Esophagus muscularis mucosa (tissue), 4 donors: Measurements from ENCODE around the gene CCDC3. TPM values are rescaled to one million over a fixed set of nuclear protein-coding genes. Genes with fewer than 3 reads are reported as not detected.

ENCODE experiments used
- DNase-seq: peaks from one replicate; pipeline ENCODE4 v3.0.0-alpha.2; 2017; ENCODE audit errors: extremely low spot score
- H3K27ac ChIP-seq, 4 donors: fragments of 200-600 bp; sonication (generic); replicated peaks in 1 of 4; 1 replicate in 3 of 4; 2 replicates in 1 of 4; pipeline ENCODE4 v1.5.1; 2016 to 2019; ENCODE audit warnings: mild to moderate bottlenecking in 1 of 4
- H3K27me3 ChIP-seq, 4 donors: fragments of 200-600 bp; sonication (generic); one replicate each; pipeline versions ENCODE4 v1.5.1 to v1.6.0; 2016 to 2019
- H3K36me3 ChIP-seq, 4 donors: fragments of 200-600 bp; sonication (generic); one replicate each; pipeline ENCODE4 v1.5.1; 2016 to 2019
- H3K4me1 ChIP-seq, 4 donors: fragments of 200-600 bp; sonication (generic); one replicate each; pipeline ENCODE4 v1.5.1; 2016 to 2019
- H3K4me3 ChIP-seq, 4 donors: fragments of 200-600 bp; sonication (generic); 1 replicate in 2 of 4; 2 replicates in 2 of 4; pipeline ENCODE4 v1.5.1; 2016 to 2019; ENCODE audit warnings: mild to moderate bottlenecking in 4 of 4, moderate library complexity in 1 of 4
- H3K9me3 ChIP-seq, 4 donors: fragments of 200-600 bp; sonication (generic); 1 replicate in 3 of 4; 2 replicates in 1 of 4; pipeline ENCODE4 v1.5.1; 2016 to 2019
- EP300 ChIP-seq: sonication (generic); formaldehyde crosslinking; IDR thresholded peaks from one replicate; pipeline ENCODE4 v1.6.1; 2017; ENCODE audit warnings: antibody characterized with exemption
- POLR2A ChIP-seq: fragments of 450-650 bp; IDR thresholded peaks from one replicate; pipeline ENCODE4 v1.6.1; 2017; ENCODE audit warnings: antibody characterized with exemption, moderate library complexity, mild to moderate bottlenecking, low read depth
- POLR2AphosphoS5 ChIP-seq, 2 donors: sonication (generic); formaldehyde crosslinking; IDR thresholded peaks; one replicate each; pipeline ENCODE4 v1.6.1; 2017; ENCODE audit warnings: antibody characterized with exemption in 2 of 2
- WGBS: methylation state at CpG from one replicate; pipeline ENCODE4 v1.1.5; 2018; 5-methylcytosine and 5-hydroxymethylcytosine counted together
- intact Hi-C: fragments of 100-400 bp; cut with DNase I; formaldehyde crosslinking; loops from one replicate; pipeline ENCODE4 v1.15.1; 2023
- total RNA-seq, 4 donors: library from RNA; depleted of rRNA; stranded (reverse); fragments of >200 nt; gene quantifications; one replicate each; pipeline versions ENCODE4 v1.1.0 to v1.2.1, GENCODE V29; 2016
- TF ChIP-seq, protein P1 (sequence below), 3 experiments: fragments of 200-600 bp in 2 of 3; fragments of 450-650 bp in 1 of 3; sonication (generic) in 2 of 3; IDR thresholded peaks; one replicate each; pipeline ENCODE4 v1.5.1; 2017 to 2019; ENCODE audit warnings: antibody characterized with exemption in 3 of 3, mild to moderate bottlenecking in 2 of 3, moderate library complexity in 1 of 3

Gene CCDC3
- total RNA-seq, 4 donors from 2014 or later, result 23.7 to 79.1 (median 44.3) TPM

GRCh38 chr10:13047529-13048206, 46.2 kb upstream of the CCDC3 start:
- no peak for DNase-seq
- no peak for TF ChIP-seq EP300
- TF ChIP-seq, protein P1, sequence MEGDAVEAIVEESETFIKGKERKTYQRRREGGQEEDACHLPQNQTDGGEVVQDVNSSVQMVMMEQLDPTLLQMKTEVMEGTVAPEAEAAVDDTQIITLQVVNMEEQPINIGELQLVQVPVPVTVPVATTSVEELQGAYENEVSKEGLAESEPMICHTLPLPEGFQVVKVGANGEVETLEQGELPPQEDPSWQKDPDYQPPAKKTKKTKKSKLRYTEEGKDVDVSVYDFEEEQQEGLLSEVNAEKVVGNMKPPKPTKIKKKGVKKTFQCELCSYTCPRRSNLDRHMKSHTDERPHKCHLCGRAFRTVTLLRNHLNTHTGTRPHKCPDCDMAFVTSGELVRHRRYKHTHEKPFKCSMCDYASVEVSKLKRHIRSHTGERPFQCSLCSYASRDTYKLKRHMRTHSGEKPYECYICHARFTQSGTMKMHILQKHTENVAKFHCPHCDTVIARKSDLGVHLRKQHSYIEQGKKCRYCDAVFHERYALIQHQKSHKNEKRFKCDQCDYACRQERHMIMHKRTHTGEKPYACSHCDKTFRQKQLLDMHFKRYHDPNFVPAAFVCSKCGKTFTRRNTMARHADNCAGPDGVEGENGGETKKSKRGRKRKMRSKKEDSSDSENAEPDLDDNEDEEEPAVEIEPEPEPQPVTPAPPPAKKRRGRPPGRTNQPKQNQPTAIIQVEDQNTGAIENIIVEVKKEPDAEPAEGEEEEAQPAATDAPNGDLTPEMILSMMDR (IDR thresholded peaks at IDR 0.05), result no peak
- no peak for TF ChIP-seq POLR2A
- TF ChIP-seq POLR2AphosphoS5 (IDR thresholded peaks at IDR 0.05), result no peak
- no peak overlapping the region for H3K27ac ChIP-seq
- H3K27me3 ChIP-seq, result no peaks in the 10 kb centered on the region
- intact Hi-C loops, result no loop called here
- no peaks in the 10 kb centered on the region for H3K4me1 ChIP-seq
- 68% methylated on average over 12 of the region's 12 CpGs for WGBS
- H3K36me3 ChIP-seq, result no peaks in the 10 kb centered on the region
- H3K9me3 ChIP-seq, result no peaks in the 10 kb centered on the region
- no peak overlapping the region for H3K4me3 ChIP-seq

DNA sequence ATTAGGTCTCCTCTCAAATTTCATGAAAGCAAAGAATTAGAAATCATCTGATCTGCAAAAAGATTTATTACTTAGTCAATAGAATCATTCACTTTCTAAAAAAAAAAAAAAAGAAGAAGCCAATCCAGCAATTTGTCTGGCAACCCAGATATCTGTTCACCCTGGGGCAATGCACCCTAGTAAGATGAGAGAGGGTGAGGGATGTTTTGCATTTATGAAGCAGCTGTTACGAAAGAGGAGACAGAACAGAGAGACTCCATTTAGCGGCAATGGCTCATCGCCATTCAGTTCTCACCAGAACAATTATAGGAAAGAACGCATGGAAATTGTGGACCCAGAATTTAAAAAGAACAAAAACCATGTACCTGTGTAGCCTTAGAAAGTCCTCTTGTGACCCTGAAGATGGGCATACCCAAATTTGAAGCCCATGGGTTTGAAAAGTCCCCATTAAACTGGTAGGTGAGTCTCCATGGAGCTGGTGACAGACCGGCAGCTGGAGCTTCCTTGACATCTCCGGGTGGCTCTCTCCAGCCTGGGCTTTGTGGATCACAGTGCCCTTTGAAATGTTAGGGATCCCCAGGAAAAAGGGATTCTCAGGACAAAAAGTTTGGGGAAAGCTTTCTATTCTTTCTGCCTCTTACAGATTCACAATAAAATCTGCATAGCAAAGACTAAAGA, 45.5 kb upstream of the CCDC3 start:
- Histone ChIP-seq H3K36me3 (no peaks in the 10 kb centered on the region), H3K27me3 (no peaks in the 10 kb centered on the region), H3K9me3 (no peaks in the 10 kb centered on the region), H3K4me1 (peaks cover 0 to under 1% (median 0%) of the 10 kb centered on the region in 4 donors), H3K4me3 (no peak overlapping the region), H3K27ac (no peak overlapping the region)
- intact Hi-C loops, result no loop called here
- 76% methylated on average over 6 of the region's 6 CpGs for WGBS
- no peak for DNase-seq
- no peak for TF ChIP-seq POLR2A
- no peak for TF ChIP-seq EP300
- TF ChIP-seq, protein P1 (IDR thresholded peaks at IDR 0.05), result no peak
- TF ChIP-seq POLR2AphosphoS5 (IDR thresholded peaks at IDR 0.05), result no peak

DNA sequence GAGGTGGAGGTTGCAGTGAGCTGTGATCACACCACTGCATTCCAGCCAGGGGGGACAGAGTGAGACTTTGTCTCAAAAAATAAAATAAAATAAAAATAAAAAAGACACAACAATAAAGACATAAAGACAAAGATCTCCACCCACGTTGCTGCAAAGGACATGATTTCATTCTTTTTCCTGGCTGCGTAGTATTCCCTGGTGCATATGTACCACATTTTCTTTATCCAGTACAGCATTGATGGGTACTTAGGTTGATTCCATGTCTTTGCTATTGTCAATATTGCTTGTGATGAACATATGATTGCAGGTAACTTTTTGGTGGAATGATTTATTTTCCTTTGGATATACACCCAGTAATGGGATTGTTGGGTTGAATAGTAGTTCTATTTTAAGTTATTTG, 42.0 kb upstream of the CCDC3 start:
- Histone ChIP-seq H3K4me3 (no peak overlapping the region), H3K9me3 (no peaks in the 10 kb centered on the region), H3K27me3 (no peaks in the 10 kb centered on the region), H3K36me3 (no peaks in the 10 kb centered on the region), H3K27ac (no peak overlapping the region), H3K4me1 (peaks cover 0 to 10% (median 3%) of the 10 kb centered on the region in 4 donors)
- no peak for TF ChIP-seq POLR2AphosphoS5 (IDR thresholded peaks at IDR 0.05)
- no peak for TF ChIP-seq EP300
- TF ChIP-seq POLR2A, result no peak
- TF ChIP-seq, protein P1 (IDR thresholded peaks at IDR 0.05), result no peak
- no peak for DNase-seq
- intact Hi-C loops, result no loop called here
- WGBS, result 85% methylated on average over 2 of the region's 2 CpGs

GRCh38 chr10:13039761-13040160, 38.2 kb upstream of the CCDC3 start:
- no peak for DNase-seq
- Histone ChIP-seq H3K9me3 (no peaks in the 10 kb centered on the region), H3K4me3 (no peak overlapping the region), H3K27ac (no peak overlapping the region), H3K27me3 (peaks cover 0 to 3% (median 0%) of the 10 kb centered on the region in 4 donors), H3K4me1 (peaks cover 0 to 10% (median 3%) of the 10 kb centered on the region in 4 donors), H3K36me3 (no peaks in the 10 kb centered on the region)
- TF ChIP-seq POLR2A, result no peak
- TF ChIP-seq, protein P1 (IDR thresholded peaks at IDR 0.05), result no peak
- TF ChIP-seq EP300, result no peak
- TF ChIP-seq POLR2AphosphoS5 (IDR thresholded peaks at IDR 0.05), result no peak
- 87% methylated on average over 5 of the region's 6 CpGs for WGBS
- intact Hi-C loops, result no loop called here
